ENCODE measurements around the gene SENP7.

DNA sequence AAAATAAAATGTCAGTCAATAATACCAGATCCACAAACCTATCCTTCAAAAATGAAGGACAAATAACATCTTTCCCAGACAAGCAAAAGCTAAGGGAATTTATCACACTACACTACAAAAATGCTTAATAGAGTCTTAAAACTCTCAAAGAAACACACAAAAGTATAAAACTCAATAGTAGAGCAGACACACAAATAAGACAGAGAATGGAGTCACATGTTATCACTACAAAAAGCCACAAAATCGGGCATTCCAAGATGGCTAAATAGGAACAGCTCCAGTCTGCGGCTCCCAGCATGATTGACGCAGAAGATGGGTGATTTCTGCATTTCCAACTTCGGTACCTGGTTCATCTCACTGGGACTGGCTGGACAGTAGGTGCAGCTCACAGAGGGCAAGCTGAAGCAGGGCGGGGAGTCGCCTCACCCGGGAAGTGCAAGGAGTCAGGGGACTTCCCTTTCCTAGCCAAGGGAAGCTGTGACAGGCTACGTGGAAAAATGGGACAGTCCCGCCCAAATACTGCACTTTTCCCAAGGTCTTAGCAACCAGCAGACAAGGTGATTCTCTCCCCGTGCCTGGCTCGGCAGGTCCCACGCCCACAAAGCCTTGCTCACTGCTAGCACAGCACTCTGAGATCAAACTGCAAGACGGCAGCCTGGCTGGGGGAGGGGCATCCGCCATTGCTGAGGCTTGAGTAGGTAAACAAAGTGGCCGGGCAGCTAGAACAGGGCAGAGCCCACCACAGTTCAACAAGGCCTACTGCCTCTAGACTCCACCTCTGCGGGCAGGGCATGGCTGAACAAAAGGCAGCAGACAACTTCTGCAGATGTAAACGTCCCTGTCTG is 46.3 kb downstream of the SENP7 start:
- TF ChIP-seq CTCF (IDR thresholded peaks at IDR 0.05), result no peak
- TF ChIP-seq EZH2 (IDR thresholded peaks at IDR 0.05; ENCODE audit: borderline replicate concordance, insufficient read depth, low read depth, low read length, poor library complexity, severe bottlenecking), result no peak

Data from B cell (primary cell).